Neuronal stem cell (in vitro differentiated cells): ENCODE measurements around the gene NKX2-4.
A peak's percentile ranks its signal among the peaks of the same experiment; 100 is the strongest.

ENCODE experiments used
- DNase-seq: peaks from one replicate; pipeline ENCODE4 v3.0.0-alpha.2; 2013; ENCODE audit warnings: low spot score
- H2AFZ ChIP-seq: one replicate; pipeline ENCODE4 v1.6.1; 2013; ENCODE audit warnings: mild to moderate bottlenecking, low read length, inconsistent platforms
- H2AK5ac ChIP-seq: 2 replicates; pipeline ENCODE4 v1.6.1; 2013; ENCODE audit warnings: low read depth, mild to moderate bottlenecking, inconsistent platforms, low read length, moderate library complexity, mixed read lengths
- H2BK120ac ChIP-seq: 2 replicates; pipeline ENCODE4 v1.6.1; 2013; ENCODE audit warnings: low read depth, mild to moderate bottlenecking, inconsistent platforms, low read length, moderate library complexity, mixed read lengths
- H2BK12ac ChIP-seq: one replicate; pipeline ENCODE4 v1.6.1; 2013; ENCODE audit warnings: low read length, inconsistent platforms
- H2BK15ac ChIP-seq: 2 replicates; pipeline ENCODE4 v1.6.1; 2013; ENCODE audit warnings: mild to moderate bottlenecking, low read length, inconsistent platforms, mixed read lengths
- H2BK5ac ChIP-seq: one replicate; pipeline ENCODE4 v1.6.1; 2013; ENCODE audit warnings: inconsistent platforms, mild to moderate bottlenecking, low read length, moderate library complexity
- H3K14ac ChIP-seq: one replicate; pipeline ENCODE4 v1.6.1; 2013; ENCODE audit warnings: low read length, inconsistent platforms
- H3K18ac ChIP-seq: 2 replicates; pipeline ENCODE4 v1.6.1; 2013; ENCODE audit warnings: low read length, inconsistent platforms
- H3K23ac ChIP-seq: 2 replicates; pipeline ENCODE4 v1.6.1; 2013; ENCODE audit warnings: low read depth, mild to moderate bottlenecking, mixed read lengths, low read length, inconsistent platforms; ENCODE audit not compliant: poor library complexity
- H3K27ac ChIP-seq: replicated peaks from 3 replicates; pipeline ENCODE4 v1.5.1; 2013; ENCODE audit warnings: low read length, inconsistent platforms
- H3K27me3 ChIP-seq, 3 experiments: 2 replicates each; pipeline ENCODE4 v1.6.1; 2013; ENCODE audit warnings: low read length in 3 of 3, mild to moderate bottlenecking in 2 of 3, inconsistent platforms in 1 of 3, low read depth in 1 of 3, mixed read lengths in 1 of 3, moderate library complexity in 1 of 3; ENCODE audit not compliant: control insufficient read depth in 3 of 3, insufficient read depth in 3 of 3
- H3K36me3 ChIP-seq, 2 donors: replicated peaks in 1 of 2; 2 replicates each; pipeline ENCODE4 v1.6.1; 2013; ENCODE audit warnings: low read length in 2 of 2; ENCODE audit not compliant: control insufficient read depth in 2 of 2, insufficient read depth in 2 of 2
- H3K4ac ChIP-seq: 2 replicates; pipeline ENCODE4 v1.6.1; 2013; ENCODE audit warnings: inconsistent platforms, mild to moderate bottlenecking, low read length, moderate library complexity
- H3K4me1 ChIP-seq, 2 donors: 1 replicate in 1 of 2; 2 replicates in 1 of 2; pipeline ENCODE4 v1.6.1; 2013; ENCODE audit warnings: low read length in 2 of 2, low read depth in 1 of 2; ENCODE audit not compliant: control insufficient read depth in 2 of 2, insufficient read depth in 1 of 2
- H3K4me2 ChIP-seq: one replicate; pipeline ENCODE4 v1.6.1; 2013; ENCODE audit warnings: mild to moderate bottlenecking, low read length, inconsistent platforms; ENCODE audit not compliant: insufficient read depth, poor library complexity, severe bottlenecking
- H3K4me3 ChIP-seq, 2 donors: 2 replicates each; pipeline ENCODE4 v1.5.1; 2013; ENCODE audit warnings: low read length in 2 of 2, mild to moderate bottlenecking in 2 of 2, inconsistent platforms in 1 of 2, moderate library complexity in 1 of 2
- H3K79me1 ChIP-seq: one replicate; pipeline ENCODE4 v1.6.1; 2013; ENCODE audit warnings: low read depth, mild to moderate bottlenecking, inconsistent platforms, low read length, moderate library complexity
- H3K9ac ChIP-seq: one replicate; pipeline ENCODE4 v1.6.1; 2013; ENCODE audit warnings: mild to moderate bottlenecking, low read depth, low read length, inconsistent platforms; ENCODE audit not compliant: poor library complexity
- H3K9me3 ChIP-seq, 2 donors: replicated peaks in 1 of 2; 2 replicates each; pipeline versions ENCODE3 to v1.6.1; 2013; ENCODE audit warnings: low read length in 2 of 2, mild to moderate bottlenecking in 2 of 2, inconsistent platforms in 1 of 2, low read depth in 1 of 2, mixed read lengths in 1 of 2, moderate library complexity in 1 of 2; ENCODE audit not compliant: control insufficient read depth in 2 of 2, insufficient read depth in 1 of 2
- H4K8ac ChIP-seq: one replicate; pipeline ENCODE4 v1.6.1; 2013; ENCODE audit warnings: low read depth, mild to moderate bottlenecking, inconsistent platforms, low read length, moderate library complexity
- H4K91ac ChIP-seq: one replicate; pipeline ENCODE4 v1.6.1; 2013; ENCODE audit warnings: low read length, low read depth, mild to moderate bottlenecking, inconsistent platforms; ENCODE audit not compliant: poor library complexity
- WGBS, 2 donors: extraction: QIAGEN DNeasy Blood & Tissue Kit; methylation state at CpG; one replicate each; pipeline ENCODE4 v1.1.7; 2013; ENCODE audit warnings: missing lambda C conversion rate in 2 of 2, mixed read lengths in 1 of 2; ENCODE audit not compliant: insufficient read length in 2 of 2, insufficient replicate concordance in 1 of 2; ENCODE audit errors: extremely low coverage in 2 of 2; 5-methylcytosine and 5-hydroxymethylcytosine counted together

The NKX2-4 gene

DNA sequence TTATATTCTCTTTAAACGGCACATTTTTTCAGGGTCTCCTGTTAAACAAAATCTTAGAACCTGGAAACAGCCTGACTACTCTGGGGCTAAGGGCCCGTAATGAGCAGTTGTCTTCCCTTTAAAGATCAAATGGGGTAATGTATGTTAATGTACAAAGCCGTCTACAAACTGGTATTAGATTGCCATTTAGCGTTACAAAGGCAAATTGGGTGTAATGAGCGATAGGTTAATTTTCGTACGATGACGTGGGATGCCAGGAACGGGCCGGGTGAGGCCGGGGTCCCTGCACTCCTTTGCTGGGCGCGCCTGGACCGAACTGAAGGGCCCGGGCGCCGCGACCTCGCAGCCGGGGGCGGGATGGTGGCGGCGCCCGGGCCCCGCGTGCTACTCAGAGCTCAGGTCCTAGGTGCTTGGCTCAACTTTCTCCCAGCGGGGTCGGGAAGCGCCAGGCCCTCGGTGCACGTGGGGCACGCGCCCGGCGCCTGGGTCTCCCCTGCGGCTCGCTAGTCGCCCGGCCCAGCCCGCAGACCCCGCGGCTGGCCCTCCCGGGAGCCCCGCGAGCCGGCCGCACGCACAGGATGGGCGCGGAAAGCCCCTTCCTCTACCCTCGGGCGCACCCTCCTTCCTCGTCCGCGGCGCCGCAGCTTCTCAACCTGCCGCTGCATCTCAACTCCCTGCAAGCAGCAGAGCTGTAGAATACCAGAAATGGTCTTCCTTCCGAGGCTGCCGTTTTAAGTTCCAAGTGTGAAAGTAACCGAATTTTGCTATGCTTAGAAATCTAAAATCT is 5.9 kb downstream of the NKX2-4 start:
- peak overlapping the region; percentile 61 for H3K4me2 ChIP-seq
- no peak overlapping the region for H4K91ac ChIP-seq
- no peak overlapping the region for H2AK5ac ChIP-seq
- peaks cover 0 to 6% of the 10 kb centered on the region in 2 donors for H3K4me1 ChIP-seq
- peak overlapping the region; percentile 92 for H3K18ac ChIP-seq
- no peak overlapping the region for H2BK12ac ChIP-seq
- no peak overlapping the region for H2BK5ac ChIP-seq
- no peak overlapping the region for H3K14ac ChIP-seq
- H3K27ac ChIP-seq = no peak overlapping the region
- DNase-seq = no peak
- H2BK15ac ChIP-seq = no peak overlapping the region
- no peak overlapping the region for H4K8ac ChIP-seq
- no peak overlapping the region for H3K4me3 ChIP-seq
- peaks cover 0 to 3% of the 10 kb centered on the region in 2 donors for H3K9me3 ChIP-seq
- no peaks in the 10 kb centered on the region for H3K79me1 ChIP-seq
- no peak overlapping the region for H2AFZ ChIP-seq
- no peak overlapping the region for H3K23ac ChIP-seq
- no peak overlapping the region for H2BK120ac ChIP-seq
- H3K27me3 ChIP-seq = peaks cover 10 to 62% (median 40%) of the 10 kb centered on the region in 3 experiments
- peaks cover 3 to 46% of the 10 kb centered on the region in 2 donors for H3K36me3 ChIP-seq
- no peak overlapping the region for H3K9ac ChIP-seq
- no peak overlapping the region for H3K4ac ChIP-seq
- WGBS, 2 donors = no CpG with 5 or more reads among the region's 61 CpGs

DNA sequence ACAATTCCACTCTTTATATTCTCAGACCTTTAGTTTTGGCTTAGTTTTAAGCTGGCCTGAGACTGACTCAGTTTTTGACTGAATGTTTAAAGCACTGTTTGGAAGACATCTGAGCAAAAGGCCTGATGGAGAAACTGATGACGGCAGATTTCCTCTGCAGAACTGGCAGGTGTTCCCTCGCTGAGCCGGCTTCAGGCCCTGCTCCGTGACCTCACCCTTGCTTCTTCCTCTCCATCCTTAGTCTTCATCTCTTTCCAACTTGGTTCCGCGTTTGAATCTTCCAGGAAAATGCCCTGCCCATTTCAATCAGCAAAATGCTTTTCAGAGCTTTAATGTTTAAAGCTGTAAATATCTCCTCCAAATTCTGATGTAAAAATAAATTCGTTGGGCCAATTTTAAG is 6.6 kb downstream of the NKX2-4 start:
- H3K36me3 ChIP-seq = peaks cover 3 to 52% of the 10 kb centered on the region in 2 donors
- no peak overlapping the region for H2BK15ac ChIP-seq
- no peak overlapping the region for H4K8ac ChIP-seq
- DNase-seq = no peak
- H3K4me2 ChIP-seq = no peak overlapping the region
- H3K14ac ChIP-seq = no peak overlapping the region
- no peak overlapping the region for H2AFZ ChIP-seq
- no peak overlapping the region for H3K18ac ChIP-seq
- H3K4me1 ChIP-seq = peaks cover 0 to 8% of the 10 kb centered on the region in 2 donors
- no peak overlapping the region for H4K91ac ChIP-seq
- no peak overlapping the region for H2BK12ac ChIP-seq
- H2BK120ac ChIP-seq = no peak overlapping the region
- no CpG with 5 or more reads among the region's 7 CpGs for WGBS, 2 donors
- H3K9ac ChIP-seq = no peak overlapping the region
- no peak overlapping the region for H2AK5ac ChIP-seq
- H3K27me3 ChIP-seq = peaks cover 4 to 56% (median 34%) of the 10 kb centered on the region in 3 experiments
- no peak overlapping the region for H3K4me3 ChIP-seq
- no peak overlapping the region for H2BK5ac ChIP-seq
- H3K23ac ChIP-seq = no peak overlapping the region
- no peak overlapping the region for H3K4ac ChIP-seq
- no peaks in the 10 kb centered on the region for H3K79me1 ChIP-seq
- no peak overlapping the region for H3K27ac ChIP-seq
- peaks cover 0 to 3% of the 10 kb centered on the region in 2 donors for H3K9me3 ChIP-seq

- no peak overlapping the region for H4K91ac ChIP-seq
- peaks cover 3 to 65% of the 10 kb centered on the region in 2 donors for H3K36me3 ChIP-seq
- no peak overlapping the region for H2BK12ac ChIP-seq
- WGBS, 2 donors = no CpG with 5 or more reads among the region's 1 CpG
- H3K9me3 ChIP-seq = peaks cover 0 to 3% of the 10 kb centered on the region in 2 donors
- H3K27ac ChIP-seq = no peak overlapping the region
- H3K27me3 ChIP-seq = peaks cover 0 to 42% (median 28%) of the 10 kb centered on the region in 3 experiments
- no peak overlapping the region for H2BK15ac ChIP-seq
- H3K79me1 ChIP-seq = no peaks in the 10 kb centered on the region
- no peak overlapping the region for H3K23ac ChIP-seq
- no peak for DNase-seq
- no peak overlapping the region for H4K8ac ChIP-seq
- H2BK120ac ChIP-seq = no peak overlapping the region
- H3K9ac ChIP-seq = no peak overlapping the region
- H3K4me3 ChIP-seq = no peak overlapping the region
- no peak overlapping the region for H3K18ac ChIP-seq
- no peak overlapping the region for H3K14ac ChIP-seq
- peaks cover 0 to 9% of the 10 kb centered on the region in 2 donors for H3K4me1 ChIP-seq
- no peak overlapping the region for H2AK5ac ChIP-seq
- no peak overlapping the region for H3K4ac ChIP-seq
- no peak overlapping the region for H2AFZ ChIP-seq
- H2BK5ac ChIP-seq = no peak overlapping the region
- no peak overlapping the region for H3K4me2 ChIP-seq
These were observed 8.0 kb downstream of the NKX2-4 start for GRCh38 chr20:21389368-21389767.

GRCh38 chr20:21388566-21388965 is 8.8 kb downstream of the NKX2-4 start:
- no peak overlapping the region for H3K27ac ChIP-seq
- no peak overlapping the region for H2BK12ac ChIP-seq
- H3K18ac ChIP-seq = no peak overlapping the region
- H3K4me2 ChIP-seq = no peak overlapping the region
- H3K14ac ChIP-seq = no peak overlapping the region
- H3K27me3 ChIP-seq = peaks cover 0 to 34% (median 28%) of the 10 kb centered on the region in 3 experiments
- H3K23ac ChIP-seq = no peak overlapping the region
- H2BK120ac ChIP-seq = no peak overlapping the region
- H3K9ac ChIP-seq = no peak overlapping the region
- DNase-seq = no peak
- no CpG with 5 or more reads among the region's 1 CpG for WGBS, 2 donors
- H2BK15ac ChIP-seq = no peak overlapping the region
- no peak overlapping the region for H4K91ac ChIP-seq
- H2AFZ ChIP-seq = no peak overlapping the region
- no peak overlapping the region for H3K4me3 ChIP-seq
- no peak overlapping the region for H4K8ac ChIP-seq
- no peak overlapping the region for H2BK5ac ChIP-seq
- no peaks in the 10 kb centered on the region for H3K79me1 ChIP-seq
- peaks cover 0 to 3% of the 10 kb centered on the region in 2 donors for H3K9me3 ChIP-seq
- peaks cover 0 to 9% of the 10 kb centered on the region in 2 donors for H3K4me1 ChIP-seq
- H3K4ac ChIP-seq = no peak overlapping the region
- peaks cover 3 to 73% of the 10 kb centered on the region in 2 donors for H3K36me3 ChIP-seq
- H2AK5ac ChIP-seq = no peak overlapping the region
